Measurements from ENCODE around the gene GTSE1. TPM values are rescaled to one million over a fixed set of nuclear protein-coding genes. Genes with fewer than 3 reads are reported as not detected.

The GTSE1 gene
- polyA plus RNA-seq, 1 of the 3 experiments (the other 2 are of a cell fraction): 12.2 TPM

- WGBS (ENCODE audit: low lambda C conversion rate): 90% methylated on average over 13 of the region's 15 CpGs
- CTCF ChIA-PET: interaction anchor here (1.1 to 1.8 kb wide), 2 partner anchors 8 to 179 kb away, joined by 5 to 6 read pairs; no protein-coding TSS in a partner anchor
- Histone ChIP-seq H3K79me2 (ENCODE audit: insufficient read depth) (no peaks in the 10 kb centered on the region), H3K9ac (no peak overlapping the region), H3F3A (replicated peaks; ENCODE audit: insufficient read depth) (peaks cover 5% of the 10 kb centered on the region), H3K9me2 (no peaks in the 10 kb centered on the region), H3K9me3 (no peaks in the 10 kb centered on the region), H3K4me3 (ENCODE audit: low read depth in 2 of 2, low read length in 1 of 2) (no peak overlapping the region), H4K20me1 (ENCODE audit: insufficient read depth) (no peaks in the 10 kb centered on the region), H2AFZ (ENCODE audit: low read depth) (no peak overlapping the region), H3K27ac (ENCODE audit: low read depth in 2 of 2, low read length in 1 of 2) (no peak overlapping the region), H3K4me1 (ENCODE audit: control insufficient read depth in 1 of 2, insufficient read depth in 2 of 2, low read depth in 1 of 2, low read length in 1 of 2) (no peaks in the 10 kb centered on the region), H3K36me3 (replicated peaks in 1 of 2; ENCODE audit: control insufficient read depth in 1 of 2, insufficient read depth in 2 of 2, low read length in 1 of 2) (no peaks in the 10 kb centered on the region), H3K4me2 (no peak overlapping the region), H3K27me3 (ENCODE audit: insufficient read depth) (no peaks in the 10 kb centered on the region)
- DNase-seq: no peak
- TF ChIP-seq RAD21 (IDR thresholded peaks at IDR 0.05; ENCODE audit: low read length) (no peak), EZH2phosphoT487 (IDR thresholded peaks at IDR 0.05; ENCODE audit: borderline replicate concordance, low read depth) (no peak), RXRA (IDR thresholded peaks at IDR 0.05; ENCODE audit: borderline replicate concordance, low read depth) (no peak), MAX (IDR thresholded peaks at IDR 0.05; ENCODE audit: low read depth) (no peak), SIN3A (IDR thresholded peaks at IDR 0.05; ENCODE audit: borderline replicate concordance, low read depth, low read length) (no peak), GATA2 (CRISPR knock-in tag; IDR thresholded peaks at IDR 0.05) (no peak), PBX3 (IDR thresholded peaks at IDR 0.05) (no peak), GABPA (IDR thresholded peaks at IDR 0.05; ENCODE audit: low read depth) (no peak), POLR2AphosphoS5 (IDR thresholded peaks at IDR 0.05; ENCODE audit: low read depth, low read length) (no peak), REST (IDR thresholded peaks at IDR 0.05; ENCODE audit: low read depth, low read length) (no peak), ZBTB33 (IDR thresholded peaks at IDR 0.05; ENCODE audit: borderline replicate concordance, low read depth) (no peak), FOXM1 (IDR thresholded peaks at IDR 0.05; ENCODE audit: low read depth) (no peak), IRF3 (IDR thresholded peaks at IDR 0.05; ENCODE audit: low read depth, low read length) (no peak), FOXJ3 (CRISPR knock-in tag; IDR thresholded peaks at IDR 0.05) (no peak), NRF1 (IDR thresholded peaks at IDR 0.05; ENCODE audit: low read depth, low read length) (no peak), TCF12 (IDR thresholded peaks at IDR 0.05) (no peak)
- POLR2A ChIA-PET: no interaction called here
These were observed 66.4 kb downstream of the GTSE1 start for GRCh38 chr22:46362934-46363515.
